ENCODE results near the gene FGF5.

- no peak for TF ChIP-seq POLR2A (IDR thresholded peaks at IDR 0.05; ENCODE audit: low read depth, low read length)
- TF ChIP-seq POLR2AphosphoS5 (IDR thresholded peaks at IDR 0.05; ENCODE audit: low read depth, low read length) = no peak
- no peak for TF ChIP-seq SPI1 (IDR thresholded peaks at IDR 0.05; ENCODE audit: low read depth, low read length)
- no peak for TF ChIP-seq TAF1 (IDR thresholded peaks at IDR 0.05; ENCODE audit: low read depth, low read length)
- no peak for TF ChIP-seq POU2F2 (IDR thresholded peaks at IDR 0.05; ENCODE audit: low read depth, low read length)
Observed at GRCh38 chr4:80255329-80256095, 11.0 kb upstream of the FGF5 start.

Measured in GM12891 (cell line).